Large intestine (tissue), 3 donors: ENCODE measurements around the gene ZNF865. TPM values are rescaled to one million over a fixed set of nuclear protein-coding genes. Genes with fewer than 3 reads are reported as not detected.

Experiments used
- DNase-seq, 2 donors: peaks; one replicate each; pipeline versions ENCODE4 v3.0.0 to v3.0.0-alpha.2; 2013
- H3K27ac ChIP-seq: one replicate; pipeline ENCODE4 v1.5.1; 2013; ENCODE audit warnings: low read length
- H3K27me3 ChIP-seq: 2 replicates; pipeline ENCODE4 v1.6.1; 2013; ENCODE audit warnings: low read length; ENCODE audit not compliant: control insufficient read depth, insufficient read depth
- H3K36me3 ChIP-seq: 2 replicates; pipeline ENCODE4 v1.6.1; 2013; ENCODE audit warnings: low read length; ENCODE audit not compliant: control insufficient read depth, insufficient read depth
- H3K4me1 ChIP-seq: one replicate; pipeline ENCODE4 v1.6.1; 2013; ENCODE audit warnings: low read length; ENCODE audit not compliant: control insufficient read depth, insufficient read depth
- H3K4me3 ChIP-seq: one replicate; pipeline ENCODE4 v1.5.1; 2013; ENCODE audit warnings: low read length
- H3K9me3 ChIP-seq: one replicate; pipeline ENCODE4 v1.6.1; 2013; ENCODE audit warnings: mild to moderate bottlenecking, low read depth, low read length, moderate library complexity; ENCODE audit not compliant: control insufficient read depth
- WGBS: methylation state at CpG from one replicate; pipeline ENCODE4 v1.1.5; 2013; ENCODE audit warnings: low lambda C conversion rate; ENCODE audit not compliant: insufficient coverage; 5-methylcytosine and 5-hydroxymethylcytosine counted together
- polyA plus RNA-seq: library from polyadenylated mRNA; unstranded; fragments of 120-200 nt; gene quantifications from one replicate; pipeline ENCODE4 v1.2.1, GENCODE V29; 2013

ZNF865 gene
- polyA plus RNA-seq, 1 donor = 10.4 TPM

GRCh38 chr19:55644842-55645511, 39.5 kb downstream of the ZNF865 start:
- DNase-seq = no peak
- peak overlapping the region; percentile 78 for H3K4me3 ChIP-seq
- WGBS = no CpG with 5 or more reads among the region's 28 CpGs
- peaks cover 12% of the 10 kb centered on the region for H3K36me3 ChIP-seq
- H3K27me3 ChIP-seq = no peaks in the 10 kb centered on the region
- peaks cover 3% of the 10 kb centered on the region for H3K9me3 ChIP-seq
- H3K27ac ChIP-seq = no peak overlapping the region
- H3K4me1 ChIP-seq = peaks cover 25% of the 10 kb centered on the region

- Histone ChIP-seq H3K27me3 (no peaks in the 10 kb centered on the region), H3K9me3 (no peaks in the 10 kb centered on the region), H3K36me3 (peaks cover 12% of the 10 kb centered on the region), H3K4me3 (no peak overlapping the region), H3K27ac (no peak overlapping the region), H3K4me1 (peaks cover 19% of the 10 kb centered on the region)
- 80% methylated on average over 1 of the region's 5 CpGs for WGBS
- no peak for DNase-seq
These were observed 40.0 kb downstream of the ZNF865 start for GRCh38 chr19:55645512-55645881.

- peaks cover 18% of the 10 kb centered on the region for H3K4me1 ChIP-seq
- H3K27me3 ChIP-seq = no peaks in the 10 kb centered on the region
- no peaks in the 10 kb centered on the region for H3K9me3 ChIP-seq
- H3K27ac ChIP-seq = no peak overlapping the region
- 80% methylated on average over 1 of the region's 14 CpGs for WGBS
- no peak for DNase-seq
- H3K4me3 ChIP-seq = peak overlapping the region; percentile 78
- peaks cover 17% of the 10 kb centered on the region for H3K36me3 ChIP-seq
These were observed 41.7 kb downstream of the ZNF865 start for GRCh38 chr19:55646889-55647731.

- H3K4me3 ChIP-seq = peak within 1 kb of the TSS; percentile 78
- peak; percentile 58 to 89 for DNase-seq
- no CpG with 5 or more reads among the region's 87 CpGs for WGBS
- no peaks in the 10 kb centered on the region for H3K9me3 ChIP-seq
- H3K27me3 ChIP-seq = no peaks in the 10 kb centered on the region
- H3K36me3 ChIP-seq = peaks cover 22% of the 10 kb centered on the region
- H3K27ac ChIP-seq = peak within 1 kb of the TSS; percentile 30
- H3K4me1 ChIP-seq = peaks cover 11% of the 10 kb centered on the region
These were observed 42.5 kb downstream of the ZNF865 start, which contains the start of gene CCDC106 for GRCh38 chr19:55647732-55648584. Gene CCDC106, plus strand, starts transcription at chr19:55648212. Its CDS starts 835 bp downstream, at chr19:55649047.

- H3K4me1 ChIP-seq = peaks cover 8% of the 10 kb centered on the region
- no peak for DNase-seq
- no CpG with 5 or more reads among the region's 25 CpGs for WGBS
- H3K27ac ChIP-seq = no peak overlapping the region
- H3K4me3 ChIP-seq = peak overlapping the region; percentile 78
- peaks cover 22% of the 10 kb centered on the region for H3K36me3 ChIP-seq
- H3K9me3 ChIP-seq = no peaks in the 10 kb centered on the region
- no peaks in the 10 kb centered on the region for H3K27me3 ChIP-seq
These were observed 43.3 kb downstream of the ZNF865 start for GRCh38 chr19:55648585-55649267.

GRCh38 chr19:55649268-55650125, 44.0 kb downstream of the ZNF865 start:
- Histone ChIP-seq H3K36me3 (peaks cover 21% of the 10 kb centered on the region), H3K9me3 (no peaks in the 10 kb centered on the region), H3K27ac (no peak overlapping the region), H3K4me3 (peak overlapping the region; percentile 78), H3K27me3 (no peaks in the 10 kb centered on the region), H3K4me1 (peaks cover 7% of the 10 kb centered on the region)
- no peak for DNase-seq
- WGBS = no CpG with 5 or more reads among the region's 17 CpGs

- Histone ChIP-seq H3K4me3 (no peak overlapping the region), H3K9me3 (peaks cover 2% of the 10 kb centered on the region), H3K4me1 (peaks cover 4% of the 10 kb centered on the region), H3K27me3 (no peaks in the 10 kb centered on the region), H3K27ac (no peak overlapping the region), H3K36me3 (peaks cover 14% of the 10 kb centered on the region)
- no peak for DNase-seq
- no CpG with 5 or more reads among the region's 4 CpGs for WGBS
These were observed 44.7 kb downstream of the ZNF865 start for GRCh38 chr19:55650126-55650557.

- no CpG with 5 or more reads among the region's 17 CpGs for WGBS
- peaks cover 2% of the 10 kb centered on the region for H3K9me3 ChIP-seq
- no peak for DNase-seq
- no peak overlapping the region for H3K4me3 ChIP-seq
- peaks cover 10% of the 10 kb centered on the region for H3K36me3 ChIP-seq
- peaks cover 4% of the 10 kb centered on the region for H3K4me1 ChIP-seq
- no peaks in the 10 kb centered on the region for H3K27me3 ChIP-seq
- H3K27ac ChIP-seq = no peak overlapping the region
These were observed 45.3 kb downstream of the ZNF865 start for GRCh38 chr19:55650602-55651230.

- peaks cover 10% of the 10 kb centered on the region for H3K36me3 ChIP-seq
- no peak overlapping the region for H3K4me3 ChIP-seq
- H3K27ac ChIP-seq = no peak overlapping the region
- no peak for DNase-seq
- H3K27me3 ChIP-seq = no peaks in the 10 kb centered on the region
- WGBS = no CpG with 5 or more reads among the region's 18 CpGs
- peaks cover 2% of the 10 kb centered on the region for H3K9me3 ChIP-seq
- H3K4me1 ChIP-seq = peaks cover 4% of the 10 kb centered on the region
These were observed 45.8 kb downstream of the ZNF865 start for GRCh38 chr19:55651236-55651635.
